ENCODE results near the gene DNM3.

Gene DNM3

GRCh38 chr1:171984262-171984661, 143.0 kb downstream of the DNM3 start:
- no peak overlapping the region for H3K4me3 ChIP-seq (ENCODE audit: low read depth in 1 of 2, low read length in 1 of 2)
- H3K27ac ChIP-seq, result no peak overlapping the region
- no peaks in the 10 kb centered on the region for H3K9me3 ChIP-seq
- TF ChIP-seq CTCF (IDR thresholded peaks at IDR 0.05), result no peak
- H3K36me3 ChIP-seq, result no peaks in the 10 kb centered on the region
- H3K27me3 ChIP-seq, result no peaks in the 10 kb centered on the region
- no peaks in the 10 kb centered on the region for H3K4me1 ChIP-seq (ENCODE audit: control insufficient read depth in 1 of 2, insufficient read depth in 1 of 2, low read depth in 1 of 2, low read length in 1 of 2)

GRCh38 chr1:171984850-171985485, 143.7 kb downstream of the DNM3 start:
- H3K4me1 ChIP-seq (ENCODE audit: control insufficient read depth in 1 of 2, insufficient read depth in 1 of 2, low read depth in 1 of 2, low read length in 1 of 2), result no peaks in the 10 kb centered on the region

GRCh38 chr1:171985639-171986038, 144.3 kb downstream of the DNM3 start:
- no peak overlapping the region for H3K4me3 ChIP-seq (ENCODE audit: low read depth in 1 of 2, low read length in 1 of 2)
- no peaks in the 10 kb centered on the region for H3K4me1 ChIP-seq (ENCODE audit: control insufficient read depth in 1 of 2, insufficient read depth in 1 of 2, low read depth in 1 of 2, low read length in 1 of 2)
- TF ChIP-seq CTCF (IDR thresholded peaks at IDR 0.05), result no peak
- H3K27me3 ChIP-seq, result no peaks in the 10 kb centered on the region
- H3K9me3 ChIP-seq, result no peaks in the 10 kb centered on the region
- no peak overlapping the region for H3K27ac ChIP-seq
- H3K36me3 ChIP-seq, result no peaks in the 10 kb centered on the region

More at GRCh38 chr1:171984850-171985485, 143.7 kb downstream of the DNM3 start:
- Histone ChIP-seq H3K4me3 (ENCODE audit: low read depth in 1 of 2, low read length in 1 of 2) (no peak overlapping the region), H3K27me3 (no peaks in the 10 kb centered on the region), H3K36me3 (no peaks in the 10 kb centered on the region), H3K27ac (no peak overlapping the region), H3K9me3 (no peaks in the 10 kb centered on the region)
- no peak for TF ChIP-seq CTCF (IDR thresholded peaks at IDR 0.05)

GRCh38 chr1:171988243-171988885, 147.1 kb downstream of the DNM3 start:
- Histone ChIP-seq H3K27ac (no peak overlapping the region), H3K27me3 (no peaks in the 10 kb centered on the region), H3K9me3 (no peaks in the 10 kb centered on the region), H3K4me3 (ENCODE audit: low read depth in 1 of 2, low read length in 1 of 2) (no peak overlapping the region), H3K4me1 (ENCODE audit: control insufficient read depth in 1 of 2, insufficient read depth in 1 of 2, low read depth in 1 of 2, low read length in 1 of 2) (no peaks in the 10 kb centered on the region), H3K36me3 (no peaks in the 10 kb centered on the region)
- TF ChIP-seq CTCF (IDR thresholded peaks at IDR 0.05), result no peak

- H3K27me3 ChIP-seq, result no peaks in the 10 kb centered on the region
- TF ChIP-seq CTCF (IDR thresholded peaks at IDR 0.05), result no peak
- H3K27ac ChIP-seq, result no peak overlapping the region
- H3K9me3 ChIP-seq, result no peaks in the 10 kb centered on the region
- no peaks in the 10 kb centered on the region for H3K36me3 ChIP-seq
- no peaks in the 10 kb centered on the region for H3K4me1 ChIP-seq (ENCODE audit: control insufficient read depth in 1 of 2, insufficient read depth in 1 of 2, low read depth in 1 of 2, low read length in 1 of 2)
- H3K4me3 ChIP-seq (ENCODE audit: low read depth in 1 of 2, low read length in 1 of 2), result no peak overlapping the region
These were observed 149.1 kb downstream of the DNM3 start for GRCh38 chr1:171990371-171990770.

All from neutrophil (primary cell).